MM.1S (cell line): Measurements from ENCODE around the gene DYNLT2.

Experiments
- DNase-seq: peaks from one replicate; pipeline ENCODE4 v3.0.0-alpha.2; 2015
- H2AFZ ChIP-seq: fragments of 300-600 bp; sonication (generic); 2 replicates; pipeline ENCODE4 v1.6.0; 2016; ENCODE audit warnings: antibody characterized with exemption, low read length
- H3F3A ChIP-seq: fragments of 300-600 bp; sonication (generic); 2 replicates; pipeline ENCODE4 v1.6.1; 2016; ENCODE audit warnings: mild to moderate bottlenecking, antibody characterized with exemption, low read length, moderate library complexity, mixed read lengths; ENCODE audit not compliant: insufficient read depth
- H3K27ac ChIP-seq: fragments of 300-600 bp; sonication (generic); 2 replicates; pipeline ENCODE4 v1.5.1; 2016; ENCODE audit warnings: mild to moderate bottlenecking, low read length
- H3K27me3 ChIP-seq: fragments of 300-600 bp; sonication (generic); replicated peaks from 2 replicates; pipeline ENCODE4 v1.6.0; 2016; ENCODE audit warnings: low read length; ENCODE audit not compliant: insufficient read depth
- H3K36me3 ChIP-seq: fragments of 300-600 bp; sonication (generic); replicated peaks from 2 replicates; pipeline ENCODE4 v1.6.1; 2016; ENCODE audit warnings: mild to moderate bottlenecking, low read length, mixed read lengths; ENCODE audit not compliant: insufficient read depth
- H3K4me1 ChIP-seq: fragments of 300-600 bp; sonication (generic); 2 replicates; pipeline ENCODE4 v1.6.1; 2016; ENCODE audit warnings: low read length, mixed read lengths
- H3K4me2 ChIP-seq: fragments of 300-600 bp; sonication (generic); 2 replicates; pipeline ENCODE4 v1.6.0; 2016; ENCODE audit warnings: low read depth, low read length
- H3K4me3 ChIP-seq: fragments of 300-600 bp; sonication (generic); 2 replicates; pipeline ENCODE4 v1.5.1; 2016; ENCODE audit warnings: low read length, mixed read lengths
- H3K79me2 ChIP-seq: fragments of 300-600 bp; sonication (generic); 2 replicates; pipeline ENCODE4 v1.6.1; 2016; ENCODE audit warnings: mixed run types, low read length, mixed read lengths
- H3K9ac ChIP-seq: fragments of 300-600 bp; sonication (generic); 2 replicates; pipeline ENCODE4 v1.6.1; 2016; ENCODE audit warnings: low read length, mixed read lengths
- H3K9me2 ChIP-seq: fragments of 300-600 bp; sonication (generic); replicated peaks from 2 replicates; pipeline ENCODE4 v1.6.1; 2016; ENCODE audit warnings: mild to moderate bottlenecking, low read length, mixed read lengths; ENCODE audit not compliant: insufficient read depth
- H3K9me3 ChIP-seq: fragments of 300-600 bp; sonication (generic); replicated peaks from 2 replicates; pipeline ENCODE4 v1.6.1; 2016; ENCODE audit warnings: mild to moderate bottlenecking, low read length, mixed read lengths; ENCODE audit not compliant: insufficient read depth
- H4K20me1 ChIP-seq: fragments of 300-600 bp; sonication (generic); 2 replicates; pipeline ENCODE4 v1.6.1; 2016; ENCODE audit warnings: mild to moderate bottlenecking, low read length, moderate library complexity, mixed read lengths; ENCODE audit not compliant: insufficient read depth
- EZH2 ChIP-seq: fragments of 300-600 bp; sonication (generic); optimal IDR thresholded peaks from 2 replicates; pipeline ENCODE3; 2017; ENCODE audit warnings: low read depth, mild to moderate bottlenecking, antibody characterized with exemption, low read length, mixed read lengths
- EZH2phosphoT487 ChIP-seq: fragments of 300-600 bp; sonication (generic); IDR thresholded peaks from 2 replicates; pipeline ENCODE4 v1.6.1; 2018; ENCODE audit warnings: antibody characterized with exemption, low read length
- TF ChIP-seq, protein P1 (sequence below): fragments of 300-600 bp; sonication (generic); IDR thresholded peaks from 2 replicates; pipeline ENCODE4 v1.5.1; 2016; ENCODE audit warnings: antibody characterized with exemption, low read length, mixed read lengths

The DYNLT2 gene

DNA sequence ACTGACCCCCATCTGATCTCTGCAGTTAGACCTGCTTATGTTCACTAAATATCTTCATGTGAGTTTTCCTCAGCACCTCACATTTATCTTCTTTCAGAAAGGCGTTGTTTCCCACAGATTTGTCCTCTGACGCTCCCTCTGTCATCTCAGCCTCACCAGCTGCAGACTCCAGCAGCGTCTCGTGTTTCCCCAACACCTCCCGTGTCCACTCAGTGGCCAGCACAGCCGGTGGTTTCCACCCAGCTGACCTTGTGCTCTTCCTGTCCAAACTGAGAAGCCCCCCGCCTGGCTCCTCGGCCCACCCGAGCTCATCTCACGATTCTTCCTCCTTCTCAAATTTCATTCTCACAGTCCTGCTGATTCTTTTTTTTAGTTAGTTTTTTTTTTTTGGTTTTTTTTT is 12.5 kb upstream of the DYNLT2 start:
- no peaks in the 10 kb centered on the region for H3K9me2 ChIP-seq
- no peaks in the 10 kb centered on the region for H4K20me1 ChIP-seq
- no peak overlapping the region for H3K4me2 ChIP-seq
- H3K9me3 ChIP-seq: no peaks in the 10 kb centered on the region
- H3K4me1 ChIP-seq: peaks cover 8% of the 10 kb centered on the region
- no peak overlapping the region for H3K4me3 ChIP-seq
- no peak overlapping the region for H2AFZ ChIP-seq
- no peaks in the 10 kb centered on the region for H3K79me2 ChIP-seq
- TF ChIP-seq EZH2: no peak
- TF ChIP-seq EZH2phosphoT487: no peak
- TF ChIP-seq, protein P1, sequence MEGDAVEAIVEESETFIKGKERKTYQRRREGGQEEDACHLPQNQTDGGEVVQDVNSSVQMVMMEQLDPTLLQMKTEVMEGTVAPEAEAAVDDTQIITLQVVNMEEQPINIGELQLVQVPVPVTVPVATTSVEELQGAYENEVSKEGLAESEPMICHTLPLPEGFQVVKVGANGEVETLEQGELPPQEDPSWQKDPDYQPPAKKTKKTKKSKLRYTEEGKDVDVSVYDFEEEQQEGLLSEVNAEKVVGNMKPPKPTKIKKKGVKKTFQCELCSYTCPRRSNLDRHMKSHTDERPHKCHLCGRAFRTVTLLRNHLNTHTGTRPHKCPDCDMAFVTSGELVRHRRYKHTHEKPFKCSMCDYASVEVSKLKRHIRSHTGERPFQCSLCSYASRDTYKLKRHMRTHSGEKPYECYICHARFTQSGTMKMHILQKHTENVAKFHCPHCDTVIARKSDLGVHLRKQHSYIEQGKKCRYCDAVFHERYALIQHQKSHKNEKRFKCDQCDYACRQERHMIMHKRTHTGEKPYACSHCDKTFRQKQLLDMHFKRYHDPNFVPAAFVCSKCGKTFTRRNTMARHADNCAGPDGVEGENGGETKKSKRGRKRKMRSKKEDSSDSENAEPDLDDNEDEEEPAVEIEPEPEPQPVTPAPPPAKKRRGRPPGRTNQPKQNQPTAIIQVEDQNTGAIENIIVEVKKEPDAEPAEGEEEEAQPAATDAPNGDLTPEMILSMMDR: no peak
- DNase-seq: no peak
- no peaks in the 10 kb centered on the region for H3K36me3 ChIP-seq
- no peaks in the 10 kb centered on the region for H3K27me3 ChIP-seq
- no peak overlapping the region for H3K27ac ChIP-seq
- no peak overlapping the region for H3K9ac ChIP-seq
- H3F3A ChIP-seq: no peaks in the 10 kb centered on the region

- H3K27ac ChIP-seq: no peak overlapping the region
- H3K79me2 ChIP-seq: no peaks in the 10 kb centered on the region
- no peaks in the 10 kb centered on the region for H3K36me3 ChIP-seq
- no peaks in the 10 kb centered on the region for H3K9me3 ChIP-seq
- TF ChIP-seq EZH2: no peak
- TF ChIP-seq EZH2phosphoT487: no peak
- TF ChIP-seq, protein P1: no peak
- H2AFZ ChIP-seq: no peak overlapping the region
- no peaks in the 10 kb centered on the region for H3K27me3 ChIP-seq
- H3K4me2 ChIP-seq: no peak overlapping the region
- H3K4me3 ChIP-seq: no peak overlapping the region
- no peaks in the 10 kb centered on the region for H3K9me2 ChIP-seq
- no peaks in the 10 kb centered on the region for H3F3A ChIP-seq
- no peak for DNase-seq
- H4K20me1 ChIP-seq: no peaks in the 10 kb centered on the region
- H3K4me1 ChIP-seq: peaks cover 8% of the 10 kb centered on the region
- H3K9ac ChIP-seq: no peak overlapping the region
These were observed 11.9 kb upstream of the DYNLT2 start for GRCh38 chr6:169763308-169763707.

GRCh38 chr6:169755162-169755561 is 3.8 kb upstream of the DYNLT2 start:
- Histone ChIP-seq H3K27me3 (no peaks in the 10 kb centered on the region), H3F3A (no peaks in the 10 kb centered on the region), H3K9ac (no peak overlapping the region), H3K9me3 (no peaks in the 10 kb centered on the region), H3K9me2 (no peaks in the 10 kb centered on the region), H3K79me2 (peaks cover 10% of the 10 kb centered on the region), H3K4me1 (no peaks in the 10 kb centered on the region), H3K4me2 (no peak overlapping the region), H4K20me1 (no peaks in the 10 kb centered on the region), H3K36me3 (no peaks in the 10 kb centered on the region), H3K27ac (no peak overlapping the region), H2AFZ (no peak overlapping the region), H3K4me3 (no peak overlapping the region)
- TF ChIP-seq EZH2 (no peak), EZH2phosphoT487 (no peak)
- TF ChIP-seq, protein P1: no peak
- no peak for DNase-seq
